CD4-positive, alpha-beta T cell treated with Interleukin-21 for 1 hour (primary cell): ENCODE results near the gene TOP3A.
A peak's percentile ranks its signal among the peaks of the same experiment; 100 is the strongest.

Experiments
- DNase-seq: peaks from one replicate; pipeline ENCODE4 v3.0.0-alpha.2; 2020

TOP3A gene

DNA sequence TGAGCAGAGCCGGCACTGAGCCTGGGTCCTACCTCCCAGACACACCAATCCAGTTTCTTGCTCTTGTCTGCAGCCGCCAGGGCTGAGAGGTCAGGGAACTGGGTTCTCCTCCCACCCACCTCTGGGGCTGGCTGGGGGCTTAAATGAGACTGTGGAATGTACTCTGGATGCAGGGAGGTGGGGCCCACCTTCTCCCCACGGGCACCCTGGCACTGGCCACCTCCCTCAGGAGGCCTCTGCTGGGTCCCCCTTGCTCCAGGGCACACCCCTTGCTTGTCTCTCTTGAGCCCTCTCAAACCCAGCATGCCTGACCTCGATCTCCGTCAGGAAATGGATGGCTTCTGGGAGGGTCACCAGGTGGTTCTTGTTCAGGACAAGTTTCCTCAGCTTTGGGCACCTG lies 62.6 kb downstream of the TOP3A start:
- no peak for DNase-seq

GRCh38 chr17:18251204-18251603 lies 63.6 kb downstream of the TOP3A start:
- no peak for DNase-seq

DNA sequence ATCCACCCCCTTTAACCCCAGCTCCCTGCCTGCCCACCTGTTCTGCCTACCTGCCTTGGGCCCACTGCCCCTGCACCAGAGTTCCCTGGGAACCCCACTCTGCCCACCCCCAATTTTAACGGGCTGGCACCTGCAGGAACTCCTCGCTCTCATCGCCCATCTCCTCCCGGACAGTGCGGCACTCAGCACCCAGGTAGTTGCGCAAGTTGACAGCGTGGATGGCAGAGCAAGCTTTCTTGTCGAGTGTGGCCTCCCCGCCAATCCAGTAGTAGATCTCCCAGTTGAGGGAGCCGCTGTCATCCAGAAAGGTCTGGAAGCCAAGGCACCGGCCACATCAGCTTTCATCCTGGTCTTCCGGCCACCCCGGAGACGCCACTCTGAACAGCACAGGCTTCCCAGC lies 64.1 kb downstream of the TOP3A start:
- DNase-seq = no peak

- no peak for DNase-seq
Measured at GRCh38 chr17:18250259-18250658, 64.5 kb downstream of the TOP3A start.

GRCh38 chr17:18248811-18249210 lies 66.0 kb downstream of the TOP3A start:
- DNase-seq = no peak

DNA sequence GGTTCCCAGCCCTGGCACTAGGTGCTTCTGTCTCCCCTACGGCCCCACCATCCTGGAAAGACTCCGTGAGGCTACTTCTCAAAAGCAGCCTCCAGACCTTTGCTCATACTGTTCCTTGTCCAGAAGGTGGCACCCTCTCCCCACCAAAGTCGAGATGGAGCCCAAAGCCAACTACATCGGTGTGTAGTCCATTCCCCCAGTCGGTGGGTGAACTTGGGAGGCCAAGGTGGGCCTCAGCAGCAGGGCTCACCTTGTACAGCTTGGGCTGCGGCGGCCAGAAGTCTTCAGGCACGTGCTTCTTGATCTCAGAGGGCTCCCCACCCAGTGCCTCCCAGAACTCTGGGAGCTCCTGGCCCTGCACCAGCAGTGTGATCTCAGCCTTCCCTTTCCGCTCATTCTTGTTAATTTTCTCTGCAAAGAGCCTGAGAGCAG lies 66.5 kb downstream of the TOP3A start:
- DNase-seq = peak; percentile 75

DNA sequence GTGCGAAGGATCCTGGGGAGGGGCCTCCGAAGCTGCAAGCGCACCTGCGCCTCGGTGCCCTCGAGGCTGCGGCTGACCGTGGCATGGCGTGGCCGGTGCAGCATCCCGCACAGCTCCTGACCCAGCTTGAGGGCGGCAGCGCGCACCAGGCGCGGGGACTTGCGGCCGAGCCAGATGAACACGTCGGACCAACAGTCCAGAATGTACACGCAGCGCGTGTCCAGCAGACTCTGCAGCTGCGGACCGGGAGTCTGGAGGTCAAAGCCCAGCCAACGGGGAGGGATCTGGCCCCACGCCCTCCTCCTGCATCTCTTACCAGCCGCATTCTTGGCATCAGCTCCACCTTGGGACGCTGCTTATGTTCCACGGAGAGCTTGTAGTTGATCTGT lies 67.2 kb downstream of the TOP3A start:
- no peak for DNase-seq

- peak; percentile 14 for DNase-seq
Measured at GRCh38 chr17:18246880-18247612, 67.7 kb downstream of the TOP3A start.

DNA sequence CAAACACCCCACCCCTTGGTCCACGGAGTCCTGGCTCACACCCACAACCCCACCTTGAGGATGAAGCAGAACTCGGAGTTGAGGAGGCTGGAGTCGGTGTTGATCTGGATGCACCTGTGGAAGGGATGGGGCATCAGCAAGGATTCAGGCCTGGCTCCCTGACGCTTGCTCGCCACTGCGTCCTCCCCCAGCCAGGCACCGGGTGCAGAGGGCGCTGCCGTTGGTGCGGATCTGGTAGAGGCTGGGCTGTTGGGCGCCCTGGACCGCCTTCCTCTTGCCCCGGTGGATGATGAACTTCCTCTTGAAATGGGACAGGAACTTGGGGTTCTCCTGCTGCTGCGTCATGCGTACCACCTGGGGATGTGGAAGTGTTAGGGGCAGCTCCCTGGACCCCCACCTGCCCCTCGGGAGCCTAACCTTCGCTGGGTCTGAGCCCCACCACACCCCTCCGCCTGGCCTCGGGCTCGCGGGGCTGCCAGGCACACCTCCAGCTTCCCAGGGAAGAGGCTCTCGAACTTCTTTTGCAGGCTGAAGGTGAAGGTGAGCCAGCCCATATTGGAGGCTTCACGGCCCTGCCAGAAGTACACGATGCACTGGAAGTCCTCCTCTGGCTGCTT lies 68.6 kb downstream of the TOP3A start:
- DNase-seq = no peak

- DNase-seq = no peak
Measured at GRCh38 chr17:18245038-18245776, 69.6 kb downstream of the TOP3A start.

- DNase-seq = no peak
Measured at GRCh38 chr17:18241229-18241871, 73.4 kb downstream of the TOP3A start.

- no peak for DNase-seq
Measured at GRCh38 chr17:18240449-18240848, 74.3 kb downstream of the TOP3A start.

DNA sequence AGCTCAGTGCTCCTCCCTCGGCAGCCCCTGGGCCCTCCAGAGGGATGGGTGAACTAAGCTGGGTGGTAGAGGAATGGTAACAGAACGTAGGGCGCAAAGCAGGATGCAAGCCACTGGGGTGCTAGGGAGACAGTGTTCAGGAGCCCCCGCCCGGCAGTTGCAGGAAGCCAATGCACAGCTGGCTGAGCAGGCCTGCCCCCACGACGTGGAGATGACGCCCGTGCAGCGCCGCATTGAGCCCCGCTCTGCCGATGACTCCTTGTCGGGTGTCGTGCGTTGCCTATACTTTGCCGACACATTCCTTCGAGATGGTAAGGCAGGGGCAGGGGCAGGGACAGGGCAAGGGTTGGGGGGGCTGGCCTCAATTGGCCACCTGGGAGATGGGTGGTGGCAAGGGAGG lies 76.5 kb downstream of the TOP3A start:
- no peak for DNase-seq

GRCh38 chr17:18237461-18237860 lies 77.3 kb downstream of the TOP3A start:
- DNase-seq = no peak

DNA sequence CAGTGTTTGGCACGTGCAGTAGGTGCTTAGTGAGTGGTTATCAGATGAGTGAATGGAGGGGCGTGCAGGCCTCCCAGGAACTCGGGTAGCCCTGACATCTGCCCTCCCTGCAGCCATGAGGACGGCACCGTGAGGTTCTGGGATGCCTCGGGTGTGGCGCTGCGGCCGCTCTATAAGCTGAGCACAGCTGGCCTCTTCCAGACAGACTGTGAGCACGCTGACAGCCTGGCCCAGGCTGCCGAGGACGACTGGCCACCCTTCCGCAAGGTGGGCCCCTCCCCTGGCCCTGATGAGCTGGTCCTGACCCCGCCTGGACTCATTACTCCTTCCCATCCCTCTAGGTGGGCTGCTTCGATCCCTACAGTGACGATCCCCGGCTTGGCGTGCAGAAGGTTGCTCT lies 78.3 kb downstream of the TOP3A start:
- no peak for DNase-seq

GRCh38 chr17:18235743-18236256 lies 79.0 kb downstream of the TOP3A start:
- DNase-seq = no peak

DNA sequence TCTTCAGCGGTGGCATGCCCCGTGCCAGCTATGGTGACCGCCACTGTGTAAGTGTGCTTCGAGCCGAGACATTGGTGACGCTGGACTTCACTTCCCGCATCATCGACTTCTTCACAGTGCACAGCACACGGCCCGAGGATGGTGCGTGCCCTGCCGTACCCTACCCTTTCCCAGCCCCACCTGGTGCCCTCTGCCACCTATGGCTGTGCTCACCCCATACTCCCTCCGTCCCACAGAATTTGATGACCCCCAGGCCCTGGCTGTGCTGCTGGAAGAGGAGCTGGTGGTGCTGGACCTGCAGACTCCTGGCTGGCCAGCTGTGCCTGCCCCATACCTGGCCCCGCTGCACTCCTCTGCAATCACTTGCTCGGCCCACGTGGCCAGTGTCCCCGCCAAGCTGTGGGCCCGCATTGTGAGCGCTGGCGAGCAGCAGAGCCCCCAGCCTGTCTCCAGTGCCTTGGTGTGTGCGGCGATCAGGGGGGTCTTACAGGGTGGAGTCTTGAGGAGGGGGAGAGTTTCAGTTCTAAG lies 79.9 kb downstream of the TOP3A start:
- DNase-seq = no peak

DNA sequence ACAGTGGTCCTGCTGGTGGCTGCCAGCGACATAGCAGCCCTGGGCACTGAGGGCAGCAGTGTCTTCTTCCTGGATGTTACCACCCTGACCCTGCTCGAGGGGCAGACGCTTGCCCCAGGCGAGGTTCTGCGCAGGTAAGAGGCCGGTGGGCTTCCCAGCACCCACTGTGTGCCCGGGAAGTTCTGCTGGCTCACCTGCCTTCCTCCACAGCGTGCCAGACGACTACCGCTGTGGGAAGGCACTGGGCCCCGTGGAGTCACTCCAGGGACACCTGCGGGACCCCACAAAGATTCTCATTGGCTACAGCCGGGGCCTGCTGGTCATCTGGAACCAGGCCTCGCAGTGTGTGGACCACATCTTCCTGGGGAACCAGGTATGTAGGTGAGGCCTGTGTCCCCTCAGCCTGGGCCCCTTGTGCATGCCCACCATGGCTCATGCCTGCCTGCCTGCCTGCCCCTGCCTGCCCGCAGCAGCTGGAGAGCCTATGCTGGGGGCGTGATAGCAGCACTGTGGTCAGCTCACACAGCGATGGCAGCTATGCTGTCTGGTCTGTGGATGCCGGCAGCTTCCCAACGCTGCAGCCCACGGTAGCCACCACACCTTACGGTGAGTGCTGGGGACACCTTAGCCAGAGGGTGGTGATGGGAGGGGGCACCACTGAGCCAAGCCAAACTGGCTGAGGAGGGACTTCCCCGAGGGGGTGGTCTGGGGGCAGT lies 80.8 kb downstream of the TOP3A start:
- DNase-seq = no peak

DNA sequence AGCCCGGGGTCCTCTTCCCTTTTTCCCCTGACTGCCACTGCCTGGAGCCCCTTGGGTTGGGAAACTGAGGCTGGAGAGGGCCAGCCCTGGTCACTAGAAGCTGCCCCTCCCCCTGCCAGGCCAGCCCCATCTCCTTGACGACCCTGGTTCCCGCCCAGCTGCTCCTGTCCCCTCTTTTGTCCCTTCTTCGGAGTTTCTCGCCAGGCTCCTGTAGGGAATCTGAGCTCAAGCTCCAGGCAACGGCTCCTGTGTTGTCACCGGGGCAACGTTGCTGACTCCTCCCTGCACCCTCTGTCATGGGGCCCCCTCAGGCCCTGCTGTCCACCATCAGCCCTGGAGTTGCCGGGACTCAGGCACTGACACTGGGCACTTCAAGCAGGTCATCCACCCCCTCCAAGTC lies 83.6 kb downstream of the TOP3A start:
- no peak for DNase-seq

DNA sequence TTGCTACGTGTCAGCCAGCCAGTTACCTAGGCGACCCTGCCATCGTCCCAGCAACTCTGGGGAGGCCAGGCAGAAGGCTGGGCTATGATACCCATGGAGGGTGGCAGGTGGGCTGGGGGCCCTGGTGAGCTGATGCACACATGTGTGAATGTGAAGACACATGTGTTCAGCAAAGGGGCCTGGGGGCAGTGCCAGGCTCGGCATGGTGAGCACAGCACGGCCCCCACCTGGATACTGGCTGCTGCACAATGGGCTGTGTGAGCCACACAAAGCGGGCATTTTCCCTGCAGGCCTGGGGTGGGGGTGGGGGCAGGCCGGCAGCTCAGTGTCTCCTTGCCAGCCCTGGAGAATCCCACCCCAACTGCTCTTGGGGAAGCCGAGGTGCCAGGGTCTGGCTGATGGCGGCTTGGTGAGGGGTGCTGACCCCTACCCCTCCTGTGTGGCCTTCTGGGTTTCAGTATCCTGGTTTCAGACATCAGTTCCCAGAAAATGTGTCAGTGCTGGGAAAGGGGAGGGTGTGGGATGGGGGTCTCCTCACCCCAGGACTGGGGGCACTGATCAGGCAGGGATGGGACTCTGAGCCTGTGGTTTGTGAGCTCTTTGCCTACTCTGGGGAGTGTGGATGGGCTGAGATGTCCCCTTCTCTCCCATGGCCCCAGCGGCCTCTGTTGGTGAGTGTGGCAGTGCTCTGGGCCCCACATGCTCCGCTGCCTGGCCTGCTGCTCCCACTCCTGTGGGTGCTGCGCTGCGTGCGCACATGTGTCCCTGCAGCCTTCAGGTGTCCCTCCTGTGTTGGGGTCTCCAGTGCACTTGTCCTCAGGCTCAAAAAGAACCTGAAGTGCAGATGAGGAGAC lies 84.3 kb downstream of the TOP3A start:
- DNase-seq = no peak

DNA sequence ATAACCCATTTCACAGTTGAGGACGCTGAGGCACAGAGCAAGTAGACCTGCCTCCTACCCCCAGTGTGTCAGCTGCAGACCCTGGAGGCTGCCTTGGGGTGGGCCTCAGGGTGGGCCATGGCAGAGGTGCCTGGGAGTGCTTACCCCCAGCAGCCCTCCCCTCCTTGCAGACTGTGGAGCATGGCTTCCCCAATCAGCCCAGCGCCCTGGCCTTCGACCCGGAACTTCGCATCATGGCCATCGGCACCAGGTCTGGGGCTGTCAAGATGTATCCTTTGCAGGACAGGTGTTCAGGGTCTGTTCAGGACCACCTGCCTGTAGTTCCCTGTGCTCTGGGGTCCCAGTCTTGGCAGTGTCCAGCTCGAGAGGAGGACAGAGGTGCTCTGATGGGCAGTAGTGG lies 85.0 kb downstream of the TOP3A start:
- DNase-seq = no peak
